HepG2 (cell line): ENCODE results near the gene PARD3. TPM values are rescaled to one million over a fixed set of nuclear protein-coding genes. Genes with fewer than 3 reads are reported as not detected.

Experiments used
- AGO2 ChIP-seq: fragments of 200-400 bp; formaldehyde crosslinking; optimal IDR thresholded peaks from 2 replicates; pipeline ENCODE3; 2017; ENCODE audit warnings: mild to moderate bottlenecking, low read depth, low read length, moderate library complexity
- BHLHE40 ChIP-seq: IDR thresholded peaks from 2 replicates; pipeline ENCODE4 v1.6.1; 2011; ENCODE audit warnings: low read length, improper control_type of control experiment
- CEBPG ChIP-seq: IDR thresholded peaks from 2 replicates; pipeline ENCODE4 v1.6.1; 2016
- FOXA3 ChIP-seq: IDR thresholded peaks from 2 replicates; pipeline ENCODE4 v1.6.1; 2016; ENCODE audit warnings: missing genetic modification reagents, missing compliant biosample characterization
- KLF9 ChIP-seq: IDR thresholded peaks from 2 replicates; pipeline ENCODE4 v1.6.1; 2016; ENCODE audit warnings: low read depth
- NCOA1 ChIP-seq: sonication (generic); formaldehyde crosslinking; IDR thresholded peaks from 2 replicates; pipeline ENCODE4 v1.9.0; 2021; ENCODE audit warnings: missing genetic modification reagents
- REL ChIP-seq: sonication (generic); formaldehyde crosslinking; conservative IDR thresholded peaks from 2 replicates; pipeline ENCODE4 v1.8.0; 2022; ENCODE audit warnings: mild to moderate bottlenecking, missing genetic modification reagents, moderate library complexity
- SNAPC4 ChIP-seq: sonication (generic); formaldehyde crosslinking; IDR thresholded peaks from 2 replicates; pipeline ENCODE4 v1.4.0; 2020; ENCODE audit warnings: mild to moderate bottlenecking, missing genetic modification reagents
- TCF12 ChIP-seq, 2 experiments: fragments of 450-650 bp in 1 of 2; sonication (generic) in 1 of 2; formaldehyde crosslinking in 1 of 2; IDR thresholded peaks; 2 replicates each; pipeline versions ENCODE4 v1.6.1 to v1.8.0; 2017 to 2022; ENCODE audit warnings: antibody characterized with exemption in 1 of 2, mild to moderate bottlenecking in 1 of 2, missing genetic modification reagents in 1 of 2, moderate library complexity in 1 of 2
- TMF1 ChIP-seq: sonication (generic); formaldehyde crosslinking; IDR thresholded peaks from 2 replicates; pipeline ENCODE4 v1.8.1; 2022; ENCODE audit warnings: low read depth, missing genetic modification reagents
- TRAFD1 ChIP-seq: sonication (generic); formaldehyde crosslinking; IDR thresholded peaks from 2 replicates; pipeline ENCODE4 v1.5.1; 2020; ENCODE audit warnings: missing genetic modification reagents, mild to moderate bottlenecking, borderline replicate concordance
- TRIM24 ChIP-seq: sonication (generic); formaldehyde crosslinking; IDR thresholded peaks from 2 replicates; pipeline ENCODE4 v1.8.0; 2022; ENCODE audit warnings: mild to moderate bottlenecking, missing genetic modification reagents
- ZBTB7A ChIP-seq: sonication (generic); formaldehyde crosslinking; IDR thresholded peaks from 2 replicates; pipeline ENCODE4 v1.8.0; 2022; ENCODE audit warnings: mild to moderate bottlenecking, missing genetic modification reagents
- ZNF282 ChIP-seq: fragments of 450-650 bp; IDR thresholded peaks from 2 replicates; pipeline ENCODE4 v1.6.1; 2018; ENCODE audit not compliant: partially characterized antibody
- ZNF503 ChIP-seq: sonication (generic); formaldehyde crosslinking; IDR thresholded peaks from 2 replicates; pipeline ENCODE4 v1.4.0; 2020; ENCODE audit warnings: missing genetic modification reagents
- ZNF614 ChIP-seq: IDR thresholded peaks from 2 replicates; pipeline ENCODE4 v1.6.1; 2018; ENCODE audit warnings: missing biosample characterization, missing genetic modification reagents, inconsistent platforms, borderline replicate concordance
- ZNF83 ChIP-seq: sonication (generic); formaldehyde crosslinking; IDR thresholded peaks from 2 replicates; pipeline ENCODE4 v1.4.0; 2020; ENCODE audit warnings: missing genetic modification reagents, mild to moderate bottlenecking, borderline replicate concordance
- polyA plus RNA-seq, 8 experiments: library from polyadenylated mRNA; depleted of rRNA in 3 of 8; stranded (reverse) in 7 of 8; unstranded in 1 of 8; fragments of >200 nt; fragmentation: Illumina TruSeq in 4 of 8; extraction: Trizol in 4 of 8; gene quantifications; 2 replicates each; pipeline versions ENCODE4 v1.2.1 to v1.2.3, GENCODE V29; 2011 to 2016; ENCODE audit warnings: low read depth in 4 of 8, missing spikeins in 1 of 8, mixed read lengths in 1 of 8; ENCODE audit not compliant: insufficient read depth in 1 of 8
- total RNA-seq, 5 experiments: library from RNA; depleted of rRNA; stranded (reverse); fragments of >200 nt; fragmentation: Illumina TruSeq; extraction: Trizol; gene quantifications; 2 replicates each; pipeline ENCODE4 v1.2.3, GENCODE V29; 2016; ENCODE audit warnings: low read depth in 1 of 5
- TF ChIP-seq, protein P1 (sequence below): sonication (generic); formaldehyde crosslinking; IDR thresholded peaks from 2 replicates; pipeline ENCODE4 v1.5.1; 2020; ENCODE audit warnings: mild to moderate bottlenecking, missing genetic modification reagents, moderate library complexity
- TF ChIP-seq, protein P2 (sequence below): fragments of 450-650 bp; IDR thresholded peaks from 2 replicates; pipeline ENCODE4 v1.6.1; 2016

The PARD3 gene
- total and polyA plus RNA-seq, 2 of the 13 experiments (the other 11 are each of a cell fraction or from before 2014, with no cell fraction given) = 40.9 to 60.0 TPM

DNA sequence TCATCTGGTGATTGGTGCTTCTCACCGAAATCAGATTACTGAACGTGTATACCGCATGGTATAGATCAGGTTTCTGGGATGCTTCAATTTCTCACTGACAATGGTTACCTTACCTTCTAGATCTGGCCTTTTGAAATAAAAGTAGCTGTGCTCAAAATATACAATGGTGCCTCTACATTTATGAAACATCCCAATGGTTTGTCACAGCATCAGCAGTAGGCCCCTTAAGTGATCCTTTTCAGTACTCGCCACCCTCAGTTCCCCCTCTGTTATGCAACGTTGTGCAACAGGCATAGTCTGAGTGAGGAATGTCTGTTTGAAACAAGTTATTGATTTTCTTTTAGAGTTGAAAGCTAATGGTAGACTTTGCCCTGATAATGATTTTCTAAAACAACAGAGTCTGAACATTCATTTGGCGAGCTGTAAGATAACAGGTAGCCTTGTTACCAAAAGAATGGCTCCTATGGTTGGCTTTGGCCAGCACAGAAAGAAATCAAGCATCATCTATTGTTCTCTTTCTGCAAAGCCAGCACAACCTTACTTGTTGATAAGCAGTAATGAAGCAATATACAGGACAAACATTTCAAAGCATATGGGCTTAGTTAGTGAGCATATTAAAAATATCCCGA is 693.9 kb downstream of the PARD3 start (continued):
- no peak for TF ChIP-seq ZBTB7A (CRISPR knock-in tag)
- TF ChIP-seq CEBPG (CRISPR knock-in tag) = peak; percentile 99
- TF ChIP-seq KLF9 (CRISPR knock-in tag) = no peak
- TF ChIP-seq ZNF614 = peak; percentile 93
- TF ChIP-seq, protein P1, sequence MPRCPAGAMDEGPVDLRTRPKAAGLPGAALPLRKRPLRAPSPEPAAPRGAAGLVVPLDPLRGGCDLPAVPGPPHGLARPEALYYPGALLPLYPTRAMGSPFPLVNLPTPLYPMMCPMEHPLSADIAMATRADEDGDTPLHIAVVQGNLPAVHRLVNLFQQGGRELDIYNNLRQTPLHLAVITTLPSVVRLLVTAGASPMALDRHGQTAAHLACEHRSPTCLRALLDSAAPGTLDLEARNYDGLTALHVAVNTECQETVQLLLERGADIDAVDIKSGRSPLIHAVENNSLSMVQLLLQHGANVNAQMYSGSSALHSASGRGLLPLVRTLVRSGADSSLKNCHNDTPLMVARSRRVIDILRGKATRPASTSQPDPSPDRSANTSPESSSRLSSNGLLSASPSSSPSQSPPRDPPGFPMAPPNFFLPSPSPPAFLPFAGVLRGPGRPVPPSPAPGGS (CRISPR knock-in tag) = no peak
- peak; percentile 7; the same call in 1 of the 2 replicates for TF ChIP-seq BHLHE40
- TF ChIP-seq SNAPC4 (CRISPR knock-in tag) = no peak
- TF ChIP-seq, protein P2, sequence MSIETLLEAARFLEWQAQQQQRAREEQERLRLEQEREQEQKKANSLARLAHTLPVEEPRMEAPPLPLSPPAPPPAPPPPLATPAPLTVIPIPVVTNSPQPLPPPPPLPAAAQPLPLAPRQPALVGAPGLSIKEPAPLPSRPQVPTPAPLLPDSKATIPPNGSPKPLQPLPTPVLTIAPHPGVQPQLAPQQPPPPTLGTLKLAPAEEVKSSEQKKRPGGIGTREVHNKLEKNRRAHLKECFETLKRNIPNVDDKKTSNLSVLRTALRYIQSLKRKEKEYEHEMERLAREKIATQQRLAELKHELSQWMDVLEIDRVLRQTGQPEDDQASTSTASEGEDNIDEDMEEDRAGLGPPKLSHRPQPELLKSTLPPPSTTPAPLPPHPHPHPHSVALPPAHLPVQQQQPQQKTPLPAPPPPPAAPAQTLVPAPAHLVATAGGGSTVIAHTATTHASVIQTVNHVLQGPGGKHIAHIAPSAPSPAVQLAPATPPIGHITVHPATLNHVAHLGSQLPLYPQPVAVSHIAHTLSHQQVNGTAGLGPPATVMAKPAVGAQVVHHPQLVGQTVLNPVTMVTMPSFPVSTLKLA = no peak
- TF ChIP-seq AGO2 = no peak
- TF ChIP-seq TCF12 (IDR thresholded peaks at IDR 0.05) = no peak
- no peak for TF ChIP-seq TCF12 (CRISPR knock-in tag; IDR thresholded peaks at IDR 0.05)
- 0 out of 2 replicates have a peak, but pooled peaks have one; percentile 40 for TF ChIP-seq NCOA1 (CRISPR knock-in tag)
- peak; percentile 96 for TF ChIP-seq FOXA3 (CRISPR knock-in tag)
- peak; percentile 81; the same call in 1 of the 2 replicates for TF ChIP-seq TRIM24
- TF ChIP-seq REL (CRISPR knock-in tag) = no peak
- peak; percentile 93 for TF ChIP-seq ZNF503 (CRISPR knock-in tag)
- no peak for TF ChIP-seq TMF1
- no peak for TF ChIP-seq ZNF282
- no peak for TF ChIP-seq ZNF83 (CRISPR knock-in tag)
- TF ChIP-seq TRAFD1 (CRISPR knock-in tag) = no peak
